ENCODE results near the gene OVOL1. TPM values are rescaled to one million over a fixed set of nuclear protein-coding genes. Genes with fewer than 3 reads are reported as not detected.

OVOL1 gene
- total and polyA plus RNA-seq, 11 donors: not detected

DNA sequence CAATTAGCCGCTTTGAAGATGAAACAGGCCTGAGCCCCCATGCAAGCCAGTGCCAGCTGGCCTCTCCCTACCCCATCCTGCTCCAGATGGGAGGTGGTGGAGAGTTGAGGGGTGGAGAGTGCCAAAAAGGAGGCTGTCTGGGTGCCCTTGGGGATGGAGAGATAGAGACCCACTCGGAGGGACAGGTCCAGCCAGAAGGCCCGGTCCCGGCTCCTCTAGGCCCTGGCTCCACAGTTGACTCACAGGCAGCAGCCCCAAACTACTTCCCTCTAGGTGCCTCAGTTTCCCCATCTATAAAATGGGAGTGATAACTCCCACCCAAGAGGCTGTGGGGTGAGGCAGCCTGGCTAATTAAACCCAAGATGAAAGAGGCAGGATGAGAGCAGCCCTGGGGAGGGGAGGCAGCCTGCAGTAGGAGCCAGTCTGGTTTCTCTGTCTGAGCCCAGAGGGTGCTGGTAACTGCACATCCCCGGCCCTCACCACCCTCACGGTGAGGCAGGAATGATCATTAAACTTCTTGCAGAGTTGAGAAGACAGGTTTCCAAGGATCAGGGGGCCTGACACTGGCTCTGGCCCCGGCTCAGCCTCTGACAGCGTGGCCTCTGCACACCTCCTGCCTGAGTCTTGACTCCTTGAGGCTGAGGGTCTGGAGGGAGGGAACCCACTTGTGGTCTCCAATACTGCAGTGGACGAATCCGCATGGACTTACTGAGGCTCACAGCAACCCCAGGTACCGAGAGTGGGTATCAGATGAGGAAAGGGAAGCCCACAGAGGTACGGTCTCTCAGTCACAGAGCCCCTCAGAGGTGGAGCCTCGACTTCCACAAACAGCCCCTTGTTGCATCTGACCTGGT is 4.7 kb upstream of the OVOL1 start:
- peak in 1 of 5 donors; percentile 32 for DNase-seq
- intact Hi-C loops (cut with DNase I): loop anchor here in 6 of 10 donors (2.0 to 5.0 kb wide), 5 partner anchors 35 to 207 kb away; no protein-coding TSS in a partner anchor

GRCh38 chr11:65782816-65783228 is 4.0 kb upstream of the OVOL1 start:
- Histone ChIP-seq H3K27ac (no peak overlapping the region), H3K4me3 (no peak overlapping the region), H3K9me3 (no peaks in the 10 kb centered on the region), H3K36me3 (peaks cover 0 to 16% (median 14%) of the 10 kb centered on the region in 9 donors), H3K4me1 (peaks cover 7 to 42% (median 19%) of the 10 kb centered on the region in 12 donors), H3K27me3 (peaks cover 20 to 33% (median 25%) of the 10 kb centered on the region in 9 donors)
- WGBS, 4 donors: 81 to 83% (median 81%) methylated on average over 9 of the region's 9 CpGs
- DNase-seq (peak in 1 of 5 donors; percentile 23), ATAC-seq (no peak)
- intact Hi-C loops (cut with DNase I): loop anchor here in 3 of 10 donors (5.0 kb wide), 2 partner anchors 34 to 204 kb away; no protein-coding TSS in a partner anchor
- TF ChIP-seq, protein P1, sequence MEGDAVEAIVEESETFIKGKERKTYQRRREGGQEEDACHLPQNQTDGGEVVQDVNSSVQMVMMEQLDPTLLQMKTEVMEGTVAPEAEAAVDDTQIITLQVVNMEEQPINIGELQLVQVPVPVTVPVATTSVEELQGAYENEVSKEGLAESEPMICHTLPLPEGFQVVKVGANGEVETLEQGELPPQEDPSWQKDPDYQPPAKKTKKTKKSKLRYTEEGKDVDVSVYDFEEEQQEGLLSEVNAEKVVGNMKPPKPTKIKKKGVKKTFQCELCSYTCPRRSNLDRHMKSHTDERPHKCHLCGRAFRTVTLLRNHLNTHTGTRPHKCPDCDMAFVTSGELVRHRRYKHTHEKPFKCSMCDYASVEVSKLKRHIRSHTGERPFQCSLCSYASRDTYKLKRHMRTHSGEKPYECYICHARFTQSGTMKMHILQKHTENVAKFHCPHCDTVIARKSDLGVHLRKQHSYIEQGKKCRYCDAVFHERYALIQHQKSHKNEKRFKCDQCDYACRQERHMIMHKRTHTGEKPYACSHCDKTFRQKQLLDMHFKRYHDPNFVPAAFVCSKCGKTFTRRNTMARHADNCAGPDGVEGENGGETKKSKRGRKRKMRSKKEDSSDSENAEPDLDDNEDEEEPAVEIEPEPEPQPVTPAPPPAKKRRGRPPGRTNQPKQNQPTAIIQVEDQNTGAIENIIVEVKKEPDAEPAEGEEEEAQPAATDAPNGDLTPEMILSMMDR (IDR thresholded peaks at IDR 0.05): no peak
- no peak for TF ChIP-seq POLR2A (IDR thresholded peaks at IDR 0.05)

More for the DNA sequence above, 4.7 kb upstream of the OVOL1 start:
- WGBS, 4 donors: 87 to 94% (median 89%) methylated on average over 11 to 13 of the region's 13 CpGs
- Histone ChIP-seq H3K9me3 (no peaks in the 10 kb centered on the region), H3K27ac (peak overlapping the region in 1 of 12 donors; percentile 54), H3K27me3 (peaks cover 14 to 27% (median 20%) of the 10 kb centered on the region in 9 donors), H3K4me1 (peaks cover 7 to 43% (median 17%) of the 10 kb centered on the region in 12 donors), H3K4me3 (peak overlapping the region in 1 of 12 donors; percentile 98), H3K36me3 (peaks cover 0 to 22% (median 20%) of the 10 kb centered on the region in 9 donors)
- TF ChIP-seq POLR2A (IDR thresholded peaks at IDR 0.05): no peak
- TF ChIP-seq, protein P1 (IDR thresholded peaks at IDR 0.05): no peak
- no peak for ATAC-seq

GRCh38 chr11:65785319-65786007 is 1.4 kb upstream of the OVOL1 start:
- intact Hi-C loops (cut with DNase I): no loop called here
- no peak overlapping the region for H3K4me3 ChIP-seq
- H3K9me3 ChIP-seq: no peaks in the 10 kb centered on the region
- H3K4me1 ChIP-seq: peaks cover 3 to 34% (median 17%) of the 10 kb centered on the region in 12 donors
- WGBS, 4 donors: 62 to 85% (median 76%) methylated on average over 4 to 8 of the region's 8 CpGs
- ATAC-seq: no peak
- peak in 2 of 5 donors; percentile 16 to 24 for DNase-seq
- H3K27ac ChIP-seq: no peak overlapping the region
- no peaks in the 10 kb centered on the region for H3K36me3 ChIP-seq
- peaks cover 30 to 51% (median 39%) of the 10 kb centered on the region in 9 donors for H3K27me3 ChIP-seq
- TF ChIP-seq, protein P1 (IDR thresholded peaks at IDR 0.05): no peak

Data from heart left ventricle (tissue), 16 donors.